RPMI7951 (cell line): ENCODE data around the gene SQOR. TPM values are rescaled to one million over a fixed set of nuclear protein-coding genes. Genes with fewer than 3 reads are reported as not detected.

Experiments
- DNase-seq: peaks from one replicate; pipeline ENCODE4 v3.0.0-alpha.2; 2012; ENCODE audit warnings: low read depth
- total RNA-seq: library from RNA; depleted of rRNA; stranded (reverse); fragments of >200 nt; shearing (Covaris generic); gene quantifications from 2 replicates; pipeline ENCODE4 v1.2.3, GENCODE V29; 2014

Gene SQOR
- total RNA-seq, 1 experiment from 2014 or later = 40.9 TPM

DNA sequence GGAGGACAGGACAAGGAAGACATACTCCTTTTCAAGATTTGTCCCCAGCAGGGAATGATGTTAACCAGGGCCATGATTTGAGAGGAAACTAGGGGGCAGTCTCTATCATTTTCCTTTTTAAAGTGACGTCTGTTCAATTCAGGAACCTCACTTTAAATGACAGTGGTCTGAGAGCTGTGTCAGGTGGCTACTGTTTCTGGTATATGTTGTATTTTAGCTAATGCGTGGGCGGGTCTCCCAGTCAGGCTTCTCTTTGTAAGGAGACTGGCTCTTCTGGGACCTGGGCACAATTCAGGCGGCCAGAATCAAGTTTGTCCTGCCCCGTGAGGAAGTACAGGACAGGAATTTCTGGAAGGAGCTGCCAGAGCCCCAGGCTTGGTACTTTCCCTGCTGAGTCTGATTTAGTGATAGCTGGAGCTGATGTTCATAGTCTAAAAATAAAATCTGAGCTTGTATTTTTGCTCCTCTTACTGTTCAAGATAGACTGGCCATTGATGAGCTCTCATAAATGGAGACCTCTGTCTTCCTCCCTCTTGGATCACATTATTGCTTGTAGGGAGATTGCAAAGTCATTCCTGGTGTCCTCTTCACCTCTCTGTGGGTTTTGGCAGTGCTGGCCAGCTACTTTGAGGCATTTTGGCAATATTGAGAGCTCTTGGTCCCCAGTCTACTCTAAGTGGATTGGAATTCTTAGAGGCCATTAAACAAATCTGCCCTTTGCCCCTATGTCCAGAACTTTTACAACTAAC, 25.6 kb downstream of the SQOR start:
- peak; percentile 51 for DNase-seq

DNA sequence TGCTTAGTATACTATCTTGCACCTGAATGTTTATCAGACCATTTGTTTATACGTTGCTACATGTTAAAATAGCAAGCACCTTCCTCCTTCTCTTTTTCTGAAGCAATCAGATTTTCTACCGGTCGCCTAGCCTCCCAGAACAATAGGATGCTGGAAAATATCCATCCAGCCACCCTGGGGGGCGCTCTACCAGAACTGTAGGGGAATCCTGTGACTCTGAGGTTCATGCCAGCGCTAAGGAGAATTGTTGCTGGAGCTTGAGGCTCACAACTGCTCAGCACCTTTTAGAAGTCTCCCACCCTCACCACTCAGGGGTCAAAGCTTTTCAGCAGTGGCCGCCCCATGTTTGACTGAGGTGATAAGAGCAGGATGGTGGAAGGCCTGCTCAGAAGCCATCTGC, 27.5 kb downstream of the SQOR start:
- DNase-seq = no peak

DNA sequence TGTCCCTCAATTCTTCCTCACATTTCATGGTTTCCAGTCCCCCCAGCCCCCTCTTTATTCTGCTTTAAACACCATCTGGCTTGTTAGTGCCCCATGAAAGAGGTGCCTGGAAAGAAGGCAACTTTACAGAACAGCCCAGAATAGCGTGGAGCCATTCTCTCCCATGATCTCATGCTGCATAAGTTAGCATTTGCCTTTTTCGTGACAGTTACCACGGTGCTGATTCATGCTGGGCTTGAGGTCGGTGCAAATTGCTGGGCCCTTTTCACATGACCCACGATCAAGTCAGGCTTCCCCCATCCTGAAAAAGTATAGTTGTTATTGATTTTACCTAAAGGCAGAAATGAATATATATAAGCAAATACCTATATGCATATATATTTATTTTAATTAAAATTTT, 29.6 kb downstream of the SQOR start:
- DNase-seq = peak; percentile 42

DNA sequence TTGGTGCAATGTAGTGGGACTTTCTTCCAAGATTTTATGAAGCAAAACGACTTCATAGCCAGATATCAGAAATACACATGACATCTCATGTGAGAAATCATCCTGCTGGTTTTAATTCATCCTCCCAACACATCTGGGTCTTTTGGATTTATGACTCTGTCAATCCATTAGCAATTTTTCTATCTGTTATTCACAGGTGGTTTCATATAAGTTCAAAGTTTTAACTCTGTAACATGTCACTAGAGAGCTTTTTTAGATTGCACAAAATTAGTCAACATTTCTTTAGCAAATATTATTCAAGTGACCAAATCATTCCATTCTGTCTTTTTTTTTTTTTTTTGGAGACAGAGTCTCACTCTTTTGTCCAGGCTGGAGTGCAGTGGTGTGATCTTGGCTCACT, 30.4 kb downstream of the SQOR start:
- no peak for DNase-seq

DNA sequence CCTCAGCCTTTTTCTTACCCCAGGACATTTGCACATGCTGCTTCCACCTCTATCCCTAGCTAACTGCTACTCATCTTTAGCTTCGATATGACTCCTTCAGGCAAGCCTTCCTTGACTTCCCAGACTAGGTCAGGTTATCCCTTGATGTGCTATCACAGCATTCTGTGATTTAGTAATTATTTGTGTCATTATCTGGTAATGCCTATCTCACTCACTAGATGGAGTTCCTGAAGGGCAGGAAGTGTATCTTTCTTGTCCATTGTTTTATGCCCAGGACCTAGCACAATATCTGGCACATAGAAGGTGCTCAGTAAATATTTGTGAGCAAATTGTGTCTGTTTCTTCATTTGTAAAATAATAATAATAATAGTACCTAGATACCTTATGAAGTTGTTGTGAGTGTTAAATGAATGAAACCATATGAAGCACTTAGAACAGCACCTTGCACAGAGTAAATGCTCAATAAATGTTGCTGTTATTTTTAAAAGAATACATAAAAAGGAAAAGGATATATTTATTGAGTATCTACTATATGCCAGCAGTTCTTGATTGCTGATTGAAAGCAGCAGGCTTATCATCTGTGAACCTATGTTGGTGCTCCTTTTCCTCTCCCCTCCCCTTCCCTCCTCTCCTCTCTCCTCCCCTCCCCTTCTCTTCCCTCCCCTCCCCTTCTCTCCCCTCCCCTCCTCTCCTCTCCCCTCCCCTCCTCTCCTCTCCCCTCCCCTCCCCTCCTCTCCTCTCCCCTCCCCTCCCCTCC, 31.5 kb downstream of the SQOR start:
- DNase-seq = no peak

DNA sequence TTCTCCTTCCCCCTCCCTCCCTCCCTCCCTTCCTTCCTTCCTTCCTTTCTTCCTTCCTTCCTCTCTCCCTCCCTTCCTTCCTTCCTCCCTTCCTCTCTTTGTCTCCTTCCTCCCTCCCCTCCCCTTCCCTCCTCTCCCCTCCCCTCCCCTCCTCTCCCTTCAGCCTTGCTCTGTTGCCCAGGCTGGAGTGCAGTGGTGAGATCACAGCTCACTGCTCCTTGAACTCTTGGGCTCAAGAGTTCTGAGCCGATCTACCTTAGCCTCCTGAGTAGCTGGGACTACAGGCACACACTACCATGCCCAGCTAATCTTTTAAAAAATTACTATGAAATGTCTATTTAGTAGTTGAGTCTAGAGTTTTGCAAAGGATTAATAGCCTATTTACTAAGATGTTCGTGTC, 32.2 kb downstream of the SQOR start:
- DNase-seq = no peak

DNA sequence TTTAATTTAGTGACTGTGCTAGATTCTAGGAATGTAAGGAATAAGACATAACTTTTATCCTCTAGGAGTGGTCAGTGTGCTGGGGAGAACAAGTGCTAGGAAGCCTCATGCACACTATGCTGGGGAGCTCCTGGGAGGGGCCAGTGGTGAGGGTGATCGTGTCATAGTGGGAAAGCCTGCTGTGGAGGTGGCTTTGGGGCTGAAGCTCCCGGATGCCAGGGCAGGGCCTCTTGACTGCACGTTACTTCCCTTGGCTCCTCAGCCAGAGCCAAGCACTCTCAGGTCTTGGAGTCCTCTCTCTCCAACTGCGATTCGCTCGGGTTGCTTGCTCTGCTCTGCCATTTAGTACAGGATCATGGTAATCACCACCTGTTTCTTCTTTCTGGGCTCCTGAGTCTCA, 33.6 kb downstream of the SQOR start:
- DNase-seq = no peak

DNA sequence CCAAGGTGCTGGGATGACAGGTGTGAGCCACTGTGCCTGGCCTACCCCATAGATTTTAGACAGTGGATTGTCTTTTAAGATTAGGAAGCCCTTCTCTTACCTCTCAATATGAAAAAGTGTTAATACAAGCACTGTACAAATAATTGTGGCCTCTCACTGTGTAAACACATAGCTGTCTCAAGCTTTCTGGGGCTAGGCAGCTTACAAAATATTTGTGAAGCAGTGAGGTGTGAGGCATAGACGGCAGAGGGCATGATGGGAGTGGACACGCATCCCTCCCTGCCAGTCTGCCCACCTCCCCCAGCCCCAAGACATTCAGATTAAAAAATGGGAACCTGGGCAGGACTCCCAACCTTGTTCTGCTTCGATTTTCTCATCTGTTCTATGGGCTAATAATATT, 34.6 kb downstream of the SQOR start:
- DNase-seq = no peak

DNA sequence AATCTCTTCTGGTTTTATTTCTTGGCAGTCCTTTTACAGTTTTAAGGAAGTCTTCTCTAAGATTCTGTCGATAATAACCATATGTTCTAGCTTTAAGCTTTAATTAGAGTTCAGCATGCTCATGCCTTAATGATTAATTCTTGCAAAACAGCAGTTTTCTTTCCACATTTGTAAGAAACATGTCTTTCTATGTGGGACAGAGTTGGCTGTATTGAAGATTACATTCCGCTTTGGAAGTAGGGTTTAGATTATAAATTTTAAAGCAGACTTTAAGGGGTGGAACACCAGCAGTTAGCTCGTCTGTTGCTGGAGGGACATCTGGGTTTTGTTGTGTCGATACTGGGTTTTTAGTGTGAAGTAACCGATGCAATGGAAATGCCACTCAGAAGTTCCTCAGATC, 35.3 kb downstream of the SQOR start:
- no peak for DNase-seq

DNA sequence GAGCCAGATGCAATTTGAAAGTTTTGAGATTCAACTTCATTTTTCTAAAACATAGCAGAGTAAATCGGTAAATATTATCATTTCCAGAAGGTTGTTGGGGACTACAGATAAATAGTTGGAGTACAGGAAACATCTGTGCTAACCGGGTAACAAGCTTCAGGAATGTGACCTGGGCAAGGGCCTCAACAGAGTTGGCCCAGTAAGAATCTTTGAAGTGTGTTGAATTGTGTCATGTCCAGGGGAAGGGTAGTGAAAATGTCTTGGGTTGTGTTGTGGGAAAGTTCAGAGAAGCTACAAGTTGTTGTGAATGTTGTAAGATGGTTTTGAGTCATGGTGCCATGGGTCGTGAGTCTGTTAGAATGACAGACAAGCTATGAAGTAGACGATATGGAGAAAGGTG, 35.7 kb downstream of the SQOR start:
- no peak for DNase-seq

DNA sequence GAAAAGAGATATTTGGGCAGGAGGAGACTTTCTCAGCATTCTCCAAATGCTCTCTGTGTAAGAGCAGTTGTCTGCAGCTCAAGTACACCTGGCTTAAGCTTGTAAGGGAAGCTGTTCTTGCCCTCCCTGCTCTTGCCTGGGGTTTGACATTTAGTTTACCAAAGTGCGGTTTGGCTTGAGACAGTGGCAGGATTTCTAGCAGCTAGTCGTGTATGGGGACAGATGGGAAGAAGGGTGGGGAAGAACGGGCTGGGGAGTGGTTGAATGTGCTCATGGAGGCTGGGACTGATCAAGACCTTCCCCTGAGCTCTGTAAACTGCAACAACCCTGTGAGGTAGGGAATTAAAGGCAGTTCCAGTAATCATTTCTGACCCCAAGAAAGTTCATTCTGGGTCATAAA, 39.8 kb downstream of the SQOR start:
- no peak for DNase-seq

DNA sequence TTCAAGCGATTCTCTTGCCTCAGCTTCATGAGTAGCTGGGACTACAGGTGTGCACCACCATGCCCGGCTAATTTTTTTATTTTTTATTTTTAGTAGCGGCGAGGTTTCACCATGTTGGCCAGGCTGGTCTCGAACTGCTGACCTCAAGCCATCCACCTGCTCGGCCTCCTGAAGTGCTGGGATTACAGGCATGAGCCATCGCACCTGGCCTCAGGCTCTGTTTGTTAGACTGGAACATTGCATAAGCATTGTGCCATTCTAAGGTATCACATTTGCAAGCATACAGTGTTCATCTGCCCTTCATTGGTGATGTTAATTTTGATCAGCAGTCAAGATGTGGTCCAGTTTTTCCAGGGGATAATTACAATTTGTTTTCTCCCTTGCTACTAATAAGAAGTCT, 43.0 kb downstream of the SQOR start:
- no peak for DNase-seq

DNA sequence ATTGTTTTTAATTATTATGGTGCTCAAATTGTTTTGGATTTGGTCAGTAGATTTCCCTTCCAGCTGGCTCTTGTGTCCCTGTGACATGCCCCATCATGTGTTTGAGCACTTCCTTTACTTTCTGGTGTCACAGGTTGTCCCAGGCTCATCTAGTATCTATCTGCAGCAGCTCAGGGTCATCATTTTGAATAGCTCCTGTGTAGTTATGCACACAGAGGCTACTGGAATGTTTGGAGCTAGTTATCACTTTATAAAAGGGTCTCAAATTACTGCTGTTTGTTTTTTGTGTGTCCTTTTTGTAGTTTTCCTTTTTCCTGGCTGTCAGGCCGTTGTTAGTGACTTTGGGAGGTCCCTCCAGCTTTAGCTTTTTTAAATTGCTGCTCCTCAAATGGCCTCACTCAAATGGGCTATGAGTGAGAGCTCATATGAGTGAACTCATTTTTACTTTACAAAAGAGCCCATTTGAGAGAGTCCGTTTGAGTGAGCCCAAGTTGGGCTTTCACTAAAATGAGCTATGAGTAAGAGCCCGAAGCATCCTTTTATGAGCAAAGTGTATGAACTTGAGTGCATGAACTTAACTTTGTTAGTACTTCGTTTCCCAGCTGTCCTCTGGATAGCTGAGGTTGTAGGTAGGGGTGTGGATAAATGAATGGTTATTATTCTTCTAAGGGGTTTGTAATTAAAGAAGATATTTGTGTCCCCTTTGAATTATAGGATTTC, 43.8 kb downstream of the SQOR start:
- DNase-seq = no peak

DNA sequence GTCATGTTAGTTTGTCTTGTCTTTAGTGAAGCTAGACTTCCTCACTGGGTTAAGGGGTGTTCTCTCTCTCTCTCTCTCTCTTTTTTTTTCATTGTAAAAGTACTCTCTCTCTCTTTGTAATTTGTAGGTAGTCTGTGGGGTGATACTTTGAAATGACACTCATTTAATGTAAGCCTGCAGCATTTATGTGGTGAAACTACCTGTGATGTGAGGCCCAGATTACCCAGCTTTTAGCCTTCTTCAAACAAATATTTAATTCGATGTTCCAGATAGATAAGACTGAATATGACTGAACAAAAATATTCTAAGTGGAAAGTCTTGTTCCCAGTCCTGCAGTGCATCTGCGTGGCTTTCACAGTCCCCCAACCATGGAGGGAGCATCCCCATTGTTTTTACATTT, 49.7 kb downstream of the SQOR start:
- no peak for DNase-seq

DNA sequence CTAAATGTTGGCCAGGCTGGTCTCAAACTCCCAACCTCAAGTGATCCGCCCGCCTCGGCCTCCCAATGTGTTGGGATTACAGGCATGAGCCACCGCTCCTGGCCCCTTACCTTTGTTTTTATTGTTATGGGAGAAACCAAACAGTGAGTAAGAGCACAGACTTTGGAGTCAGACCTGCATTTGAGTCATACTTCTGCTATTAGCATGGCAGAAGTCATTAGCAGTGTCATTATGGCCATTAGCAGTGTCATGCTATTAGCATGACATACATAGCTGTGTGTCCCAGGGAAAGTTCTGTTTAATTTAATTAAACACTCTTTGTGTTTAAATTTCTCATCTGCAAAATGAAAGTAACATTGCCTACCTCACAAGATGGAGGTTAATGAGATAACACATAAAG, 54.8 kb downstream of the SQOR start:
- DNase-seq = no peak

DNA sequence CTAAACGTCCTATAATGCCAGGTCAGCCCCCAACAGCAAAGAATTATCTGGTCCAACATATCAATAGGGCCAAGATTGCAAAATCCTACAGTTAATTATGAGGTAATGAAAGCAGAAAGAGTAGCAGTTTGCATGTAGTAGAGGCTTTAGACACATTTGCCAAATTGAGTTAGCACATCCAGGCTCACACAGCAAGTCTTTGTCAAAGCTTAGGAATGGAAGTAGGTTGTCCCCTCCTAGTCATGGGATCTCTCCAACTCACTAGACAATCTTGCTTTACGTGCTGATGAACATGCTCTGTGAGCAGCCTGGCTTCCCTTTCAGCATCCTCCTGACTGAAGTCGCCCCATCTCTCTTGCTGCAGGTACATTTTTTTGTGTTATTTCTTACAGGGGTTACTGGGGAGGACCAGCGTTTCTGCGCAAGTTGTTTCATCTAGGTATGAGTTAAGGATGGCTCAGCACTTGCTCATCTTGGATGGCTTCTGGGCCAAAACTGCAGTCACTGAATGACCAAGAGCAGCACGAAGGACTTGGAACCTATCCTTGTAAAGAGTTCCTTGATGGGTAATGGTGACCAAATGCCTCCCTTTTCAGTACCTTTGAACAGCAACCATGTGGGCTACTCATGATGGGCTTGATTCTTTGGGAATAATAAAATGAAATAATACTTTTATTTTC, 55.9 kb downstream of the SQOR start:
- no peak for DNase-seq

DNA sequence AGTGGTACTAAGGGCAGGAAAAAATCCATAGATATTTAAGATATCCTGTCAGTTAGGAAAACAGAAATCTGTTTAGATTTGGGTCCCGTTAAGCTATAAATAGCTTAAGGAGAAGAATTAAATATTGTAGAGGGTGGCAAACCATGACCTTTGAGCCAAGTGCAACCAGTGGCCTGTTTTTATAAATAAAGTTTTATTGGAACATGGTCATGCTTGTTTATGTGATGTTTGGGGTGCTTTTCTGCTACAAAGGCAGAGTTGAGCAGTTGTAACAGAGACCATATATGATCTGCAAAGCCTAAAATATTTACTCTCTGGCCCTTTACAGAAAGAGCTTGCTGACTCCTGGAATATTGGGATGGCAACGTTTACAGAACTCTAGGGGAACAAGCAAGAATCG, 66.3 kb downstream of the SQOR start:
- DNase-seq = no peak

DNA sequence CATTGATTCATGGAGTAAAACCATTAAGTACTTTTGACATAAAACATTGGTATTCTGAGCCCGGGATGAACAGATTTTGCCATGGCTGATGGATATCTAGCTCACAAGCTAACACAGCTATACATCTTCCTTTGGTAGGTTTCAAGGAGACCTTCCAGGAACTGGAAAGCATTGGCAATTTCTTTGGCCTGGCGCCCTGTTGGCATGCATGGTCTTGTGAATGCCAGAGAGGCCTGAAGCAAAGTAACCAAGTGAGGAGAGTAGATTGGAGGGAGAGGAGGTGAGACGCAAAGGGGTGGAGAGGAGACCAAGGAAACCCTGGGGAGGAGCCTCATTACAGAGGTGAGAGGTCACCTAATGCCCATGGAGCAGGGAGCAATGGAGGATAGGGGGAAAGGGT, 67.2 kb downstream of the SQOR start:
- DNase-seq = no peak

DNA sequence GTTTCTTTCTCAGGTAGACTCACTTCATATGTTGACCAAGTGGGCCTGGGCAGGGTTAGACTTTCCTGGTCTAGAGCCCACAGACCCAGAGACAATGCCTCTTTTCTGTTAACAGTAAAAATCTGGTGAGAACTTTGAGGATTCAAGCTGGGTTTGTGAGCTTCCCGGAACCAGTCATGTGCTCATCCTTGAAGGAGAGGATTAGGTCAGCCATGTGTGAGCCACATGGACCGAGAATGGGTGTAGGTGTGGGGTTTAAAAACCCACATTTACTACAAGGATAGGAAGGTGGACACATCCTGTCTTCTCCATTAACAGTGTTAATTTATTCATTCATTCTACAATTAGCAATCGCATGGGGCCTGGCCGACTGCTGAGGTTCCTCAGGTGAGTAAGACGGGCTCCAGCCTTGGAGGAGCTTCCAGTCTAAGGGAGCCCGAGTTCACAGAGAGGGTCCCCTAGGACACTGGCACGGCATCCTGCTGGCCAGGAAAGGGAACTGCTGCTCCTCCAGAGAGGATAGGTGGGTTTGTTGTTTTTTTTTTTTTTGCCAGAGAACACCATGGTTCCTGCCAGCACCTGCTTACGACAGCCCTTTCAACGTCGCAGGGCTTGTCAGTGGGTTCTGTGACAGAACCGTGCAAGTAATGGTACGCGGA, 69.0 kb downstream of the SQOR start:
- DNase-seq = no peak

DNA sequence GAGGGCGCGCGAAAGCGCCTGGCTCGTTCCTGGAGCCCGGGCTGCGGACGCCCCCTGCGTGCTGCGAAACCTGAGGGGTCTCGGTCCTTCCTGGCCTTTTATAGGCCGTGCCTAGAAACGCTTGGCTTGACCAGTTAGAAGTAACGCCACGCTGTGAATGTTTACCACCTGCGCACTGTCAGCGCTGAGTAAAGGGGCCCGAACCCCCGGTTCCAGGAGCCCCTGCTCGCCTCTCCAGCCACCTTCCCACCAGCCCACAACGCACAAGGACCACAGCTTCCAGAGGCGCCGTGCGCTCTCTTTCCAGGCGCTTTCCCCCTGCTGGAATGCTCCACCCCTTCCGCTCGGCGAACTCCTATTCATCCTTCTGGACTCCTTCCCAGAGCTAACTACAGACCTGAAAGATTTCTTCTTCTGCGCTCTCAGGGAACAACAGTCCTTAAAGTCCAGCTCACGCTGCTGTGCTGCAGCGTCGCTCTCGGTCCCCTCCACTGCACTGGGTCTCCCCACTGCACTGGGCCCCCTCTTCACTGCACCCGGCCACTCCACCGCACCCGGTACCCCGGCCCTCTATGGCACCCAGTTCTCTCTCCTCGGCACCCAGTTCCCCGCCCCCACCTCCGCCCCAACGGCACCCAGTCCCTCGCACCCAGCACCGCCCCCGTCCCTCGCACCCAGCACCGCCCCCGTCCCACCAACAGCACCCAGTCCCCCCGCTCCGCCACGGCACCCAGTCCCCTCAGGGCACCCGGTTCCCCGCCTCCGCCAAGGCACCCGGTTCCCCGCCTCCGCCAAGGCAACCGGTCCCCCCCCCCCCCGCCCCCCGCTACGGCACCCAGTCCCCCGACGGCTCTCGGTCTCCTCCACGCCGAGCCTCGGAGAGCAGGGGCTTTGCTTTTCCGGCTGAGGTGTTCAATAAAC, 69.8 kb downstream of the SQOR start:
- DNase-seq = no peak
